ENCODE data around the gene KDELR1. TPM values are rescaled to one million over a fixed set of nuclear protein-coding genes. Genes with fewer than 3 reads are reported as not detected.

The KDELR1 gene
- total RNA-seq (2014; rRNA removed; shearing (Covaris generic)), result 137 and 145 TPM in 2 replicates

DNA sequence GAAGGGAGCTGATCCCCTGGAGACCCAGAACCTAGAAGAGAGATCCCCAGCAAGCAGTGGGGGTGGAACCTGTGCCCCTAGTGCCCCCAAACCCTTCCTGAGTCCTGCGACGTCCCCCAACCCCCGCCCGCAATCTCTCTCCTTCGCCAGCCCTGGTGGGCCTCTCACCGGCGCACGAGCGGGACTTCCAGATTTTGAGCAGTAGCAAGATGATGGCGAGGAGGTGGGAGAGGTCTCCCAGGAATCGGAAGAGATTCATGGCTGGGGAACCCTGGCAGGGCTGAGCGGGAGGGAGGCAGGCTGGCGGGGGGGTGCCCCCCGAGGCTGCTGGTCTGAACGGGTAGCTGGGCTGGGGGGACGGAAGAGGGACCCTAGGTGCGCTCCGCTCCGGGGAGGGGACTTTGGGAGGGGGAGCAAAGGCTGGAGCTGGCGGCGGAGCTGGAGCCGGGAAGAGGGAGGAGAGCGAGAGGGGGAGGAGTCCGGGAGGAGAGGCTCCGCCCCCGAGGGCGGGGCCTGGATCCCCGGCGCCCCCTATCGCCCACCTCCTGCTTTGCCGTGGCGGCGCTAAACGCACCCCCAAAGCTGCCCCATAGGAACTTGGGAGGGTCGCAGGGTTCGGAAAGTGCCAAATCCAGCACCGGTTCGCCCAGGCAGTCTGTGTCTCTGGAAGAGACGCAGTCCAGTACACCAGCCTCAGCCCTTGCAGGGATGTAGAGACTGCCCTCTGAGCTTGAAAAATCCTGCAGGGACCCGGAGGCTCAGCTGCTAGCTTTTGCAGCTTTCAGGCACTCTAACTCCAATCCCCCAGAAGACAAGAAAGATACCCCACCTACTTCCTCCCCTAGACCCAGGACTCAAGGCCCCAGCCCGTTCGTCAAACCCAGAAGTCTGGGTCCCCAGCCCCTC, at the start of gene KDELR1:
KDELR1 (minus strand) TSS at position 452 of the 906 bp plus-strand sequence; CDS start at position 259, 193 bp downstream.
- in situ Hi-C loops (cut with HindIII; ENCODE audit: low sequenced_read_pairs), result no loop called here
- peak; percentile 86 for DNase-seq (ENCODE audit: low spot score)

DNA sequence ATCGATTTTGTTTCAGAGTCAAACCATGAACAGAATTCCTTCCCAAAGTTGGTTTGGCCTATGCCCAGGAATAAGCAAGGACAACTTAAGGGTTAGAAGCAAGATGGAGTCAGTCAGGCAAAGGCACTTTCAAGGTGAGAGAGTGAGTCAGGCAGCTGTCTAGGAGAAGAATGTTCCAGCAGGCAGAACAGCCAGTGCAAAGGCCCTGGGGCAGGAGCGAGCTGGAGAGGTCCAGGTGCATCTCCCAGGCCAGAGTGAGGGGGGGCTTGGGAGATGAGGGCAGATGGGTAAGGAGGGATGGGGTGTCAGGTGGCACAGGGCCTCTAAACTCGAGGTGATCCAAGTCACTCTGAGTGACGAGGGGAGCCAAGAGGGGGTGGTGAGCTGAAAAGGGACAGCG, 45.2 kb upstream of the KDELR1 start:
- DNase-seq (ENCODE audit: low spot score), result no peak
- in situ Hi-C loops (cut with HindIII; ENCODE audit: low sequenced_read_pairs), result no loop called here

DNA sequence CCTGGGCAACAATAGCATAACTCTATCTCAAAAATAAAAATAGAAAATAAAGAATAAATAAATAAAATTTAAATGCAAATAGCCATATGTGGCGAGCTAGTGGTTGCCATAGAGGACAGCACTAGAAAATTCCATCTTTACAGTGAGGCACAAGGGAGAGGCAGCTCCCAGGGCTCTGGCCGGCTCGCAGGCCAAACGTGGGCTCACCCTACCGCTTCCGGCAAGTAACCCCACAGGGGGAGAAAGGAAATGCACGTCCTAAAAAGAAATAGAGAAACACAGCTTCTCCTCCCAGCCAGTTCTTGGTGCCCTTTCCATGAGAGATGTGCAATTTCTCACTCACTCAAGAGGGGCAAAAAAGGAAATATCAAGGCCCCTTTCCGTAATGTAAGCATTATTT, 42.0 kb upstream of the KDELR1 start:
- in situ Hi-C loops (cut with HindIII; ENCODE audit: low sequenced_read_pairs), result no loop called here
- DNase-seq (ENCODE audit: low spot score), result no peak

DNA sequence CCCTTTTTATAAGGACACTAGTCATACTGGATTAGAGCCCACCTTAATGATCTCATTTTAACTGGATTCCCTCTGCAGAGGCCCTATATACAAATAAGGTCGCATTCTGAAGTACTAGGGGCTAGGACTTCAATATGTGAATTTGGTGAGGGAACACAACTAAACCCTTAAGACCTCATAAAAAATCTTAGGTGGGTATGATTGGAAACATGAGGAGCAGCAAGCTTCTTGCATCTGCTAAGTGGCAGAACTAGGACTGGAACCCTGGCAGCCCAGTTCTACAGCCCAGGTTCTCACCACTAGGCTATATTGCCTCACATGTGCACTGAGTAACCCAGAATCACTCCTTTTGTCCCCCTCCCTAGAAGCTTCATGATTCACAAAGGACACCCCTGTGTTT, 37.3 kb upstream of the KDELR1 start:
- no peak for DNase-seq (ENCODE audit: low spot score)
- in situ Hi-C loops (cut with HindIII; ENCODE audit: low sequenced_read_pairs), result no loop called here

DNA sequence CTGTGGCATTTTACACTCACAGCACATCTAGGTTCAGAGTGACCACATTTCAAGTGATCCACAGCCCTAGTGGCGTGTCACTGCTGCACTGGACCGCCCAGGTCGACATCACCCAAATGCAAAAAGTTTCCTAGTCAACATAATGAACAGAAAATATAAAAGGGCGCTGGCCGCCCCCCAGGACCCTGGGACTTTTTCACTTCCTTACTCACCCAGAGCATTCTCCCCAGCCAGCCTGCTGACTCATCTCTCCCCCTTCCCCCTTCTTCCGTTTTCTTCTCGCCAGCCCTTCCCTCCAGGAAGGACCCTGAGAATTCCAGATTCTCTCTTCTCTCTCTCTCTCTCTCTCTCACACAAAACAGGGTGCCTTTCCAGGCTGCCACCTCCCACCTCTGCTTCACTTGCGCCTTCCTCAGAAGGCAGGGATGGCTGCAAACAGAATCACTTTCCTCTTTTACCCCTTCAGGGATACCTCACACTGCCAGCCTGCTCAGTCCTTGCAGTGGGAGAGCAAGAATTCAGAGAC, 33.4 kb upstream of the KDELR1 start:
- in situ Hi-C loops (cut with HindIII; ENCODE audit: low sequenced_read_pairs), result no loop called here
- no peak for DNase-seq (ENCODE audit: low spot score)

DNA sequence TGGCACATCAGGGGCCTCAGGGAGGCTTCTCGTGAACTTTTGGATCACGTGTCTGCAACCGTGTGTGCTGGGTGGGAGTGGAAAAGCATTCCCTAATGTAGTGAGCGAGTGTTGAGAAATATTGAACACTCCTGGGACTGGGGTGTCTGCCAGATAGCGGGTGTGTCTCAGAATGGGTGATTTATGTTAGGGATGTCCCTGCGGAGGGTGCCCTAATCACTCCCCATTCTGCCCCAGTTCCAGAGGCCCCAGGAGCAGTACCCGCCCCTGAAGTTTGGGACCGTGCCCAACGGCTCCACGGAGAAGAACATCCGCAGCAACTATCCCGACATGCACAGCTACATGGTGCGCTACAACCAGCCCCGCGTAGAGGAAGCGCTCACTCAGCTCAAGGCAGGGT, 30.2 kb upstream of the KDELR1 start:
- no peak for DNase-seq (ENCODE audit: low spot score)
- in situ Hi-C loops (cut with HindIII; ENCODE audit: low sequenced_read_pairs), result no loop called here

DNA sequence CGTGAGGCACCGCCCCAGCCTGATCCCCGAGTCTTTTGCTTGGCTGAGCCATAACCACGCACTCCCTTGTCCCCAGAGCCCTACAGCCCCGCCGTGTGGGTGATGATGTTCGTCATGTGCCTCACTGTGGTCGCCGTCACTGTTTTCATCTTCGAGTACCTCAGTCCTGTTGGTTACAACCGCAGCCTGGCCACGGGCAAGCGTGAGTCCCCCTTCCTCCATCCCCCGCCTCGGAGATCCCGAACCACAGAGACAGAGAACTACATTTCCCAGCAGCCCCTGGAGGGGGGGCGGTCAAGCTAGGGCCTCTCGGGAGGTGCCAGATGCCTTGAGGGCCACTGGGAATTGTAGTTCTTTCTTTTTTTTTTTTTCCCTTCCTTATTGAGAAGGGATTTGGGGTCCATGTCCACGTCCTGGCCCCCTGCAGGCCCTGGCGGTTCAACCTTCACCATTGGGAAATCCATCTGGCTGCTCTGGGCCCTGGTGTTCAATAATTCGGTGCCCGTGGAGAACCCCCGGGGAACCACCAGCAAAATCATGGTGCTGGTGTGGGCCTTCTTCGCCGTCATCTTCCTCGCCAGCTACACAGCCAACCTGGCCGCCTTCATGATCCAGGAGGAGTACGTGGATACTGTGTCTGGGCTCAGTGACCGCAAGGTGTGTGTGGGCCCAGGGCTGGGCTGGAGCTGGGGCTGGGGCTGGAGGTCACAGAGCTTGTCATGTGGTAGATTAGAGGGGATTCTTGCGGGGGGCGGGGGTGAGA, 28.0 kb upstream of the KDELR1 start:
- in situ Hi-C loops (cut with HindIII; ENCODE audit: low sequenced_read_pairs), result no loop called here

DNA sequence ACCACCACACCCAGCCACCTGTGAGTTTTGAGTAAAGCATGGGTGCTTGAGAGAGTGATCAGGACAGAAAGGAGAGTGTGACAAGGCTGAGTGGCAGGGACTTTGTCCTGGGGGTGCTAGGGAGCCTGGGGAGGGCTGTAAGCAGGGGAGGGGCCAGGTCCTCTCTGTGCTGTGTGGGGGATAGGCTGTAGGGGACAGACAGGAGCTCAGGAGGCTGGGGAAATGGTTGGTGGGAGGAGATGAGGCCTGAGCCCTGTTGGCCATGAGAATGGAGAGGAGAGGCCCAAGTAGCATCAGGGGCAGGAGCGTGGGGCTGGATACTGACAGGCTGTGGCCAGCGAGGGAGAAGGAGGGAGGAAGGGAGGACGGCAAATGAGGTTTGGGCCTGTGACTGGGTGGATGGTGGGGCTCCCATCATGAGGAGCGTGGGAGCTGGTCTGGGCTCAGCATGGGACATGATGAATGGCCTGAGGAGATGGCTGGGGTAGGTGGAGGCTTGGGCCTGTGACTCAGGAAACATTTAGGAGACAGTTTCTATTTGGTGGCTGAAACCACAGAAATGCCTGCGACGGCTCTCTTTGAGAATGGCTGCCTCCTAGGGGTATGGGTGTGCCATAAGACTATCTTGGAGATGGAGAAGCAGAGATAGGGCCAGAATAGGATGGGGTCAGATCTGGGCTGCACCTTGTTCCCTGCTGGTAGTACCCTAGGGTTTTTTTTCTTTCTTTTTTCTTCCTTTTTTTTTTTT, 27.1 kb upstream of the KDELR1 start:
- no peak for DNase-seq (ENCODE audit: low spot score)
- in situ Hi-C loops (cut with HindIII; ENCODE audit: low sequenced_read_pairs), result no loop called here

More for the DNA sequence above, 28.0 kb upstream of the KDELR1 start:
- DNase-seq (ENCODE audit: low spot score), result peak; percentile 65

DNA sequence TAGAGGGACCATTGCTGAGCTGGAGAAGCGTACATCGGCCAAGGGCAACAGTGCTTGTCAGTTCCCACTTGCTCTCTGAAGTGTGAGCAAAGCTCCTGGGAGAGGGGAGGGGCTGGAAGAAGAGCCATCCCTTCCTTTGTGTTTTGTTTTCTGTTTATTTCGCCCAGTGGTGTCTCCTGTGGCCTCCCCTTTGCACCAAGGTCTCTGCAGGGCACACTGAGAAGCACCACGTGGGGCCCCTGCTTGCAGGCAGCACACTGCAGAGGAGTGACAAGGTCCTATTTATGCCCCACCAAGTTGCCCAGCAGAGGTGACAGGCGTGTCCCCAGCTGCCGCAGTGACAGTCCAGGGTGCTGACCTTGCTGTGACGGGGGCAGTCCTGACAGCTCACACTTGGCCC, 26.1 kb upstream of the KDELR1 start:
- no peak for DNase-seq (ENCODE audit: low spot score)
- in situ Hi-C loops (cut with HindIII; ENCODE audit: low sequenced_read_pairs), result no loop called here

DNA sequence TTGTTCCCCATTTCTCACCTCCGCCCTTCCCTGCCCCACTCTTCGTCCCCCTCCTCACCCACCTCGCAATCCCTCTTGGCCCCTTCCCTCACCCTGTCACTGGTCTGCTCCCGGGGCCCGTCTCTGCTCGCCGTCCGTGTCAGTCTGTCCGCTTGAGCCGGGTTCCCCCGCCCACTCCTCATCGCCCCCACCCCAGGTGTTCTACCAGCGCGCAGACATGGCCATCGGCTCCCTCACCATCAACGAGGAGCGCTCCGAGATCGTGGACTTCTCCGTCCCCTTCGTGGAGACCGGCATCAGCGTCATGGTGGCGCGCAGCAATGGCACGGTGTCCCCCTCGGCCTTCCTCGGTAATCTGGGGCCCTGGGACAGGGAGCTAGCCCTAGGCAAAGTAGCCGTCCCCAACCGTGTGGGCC, 24.5 kb upstream of the KDELR1 start:
- in situ Hi-C loops (cut with HindIII; ENCODE audit: low sequenced_read_pairs), result no loop called here
- no peak for DNase-seq (ENCODE audit: low spot score)

DNA sequence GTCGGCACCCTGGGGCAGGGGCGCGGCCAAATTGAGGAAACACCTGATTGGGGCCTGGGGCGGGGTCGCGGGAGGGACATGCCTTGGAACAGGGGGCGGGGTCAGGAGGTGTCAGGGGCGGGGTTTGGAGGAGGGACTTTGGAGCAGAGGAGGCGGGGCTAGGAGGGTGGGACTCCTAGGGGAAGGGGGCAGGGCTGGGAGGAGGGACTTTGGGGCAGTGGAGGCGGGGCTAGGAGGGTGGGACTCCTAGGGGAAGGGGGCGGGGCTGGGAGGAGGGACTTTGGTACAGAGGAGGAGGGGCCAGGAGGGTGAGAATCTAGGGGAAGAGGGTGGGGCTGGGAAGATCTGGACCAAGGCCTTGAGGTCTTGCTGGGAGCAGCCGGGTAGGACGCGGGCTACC, 24.0 kb upstream of the KDELR1 start:
- DNase-seq (ENCODE audit: low spot score), result peak; percentile 23
- in situ Hi-C loops (cut with HindIII; ENCODE audit: low sequenced_read_pairs), result no loop called here

DNA sequence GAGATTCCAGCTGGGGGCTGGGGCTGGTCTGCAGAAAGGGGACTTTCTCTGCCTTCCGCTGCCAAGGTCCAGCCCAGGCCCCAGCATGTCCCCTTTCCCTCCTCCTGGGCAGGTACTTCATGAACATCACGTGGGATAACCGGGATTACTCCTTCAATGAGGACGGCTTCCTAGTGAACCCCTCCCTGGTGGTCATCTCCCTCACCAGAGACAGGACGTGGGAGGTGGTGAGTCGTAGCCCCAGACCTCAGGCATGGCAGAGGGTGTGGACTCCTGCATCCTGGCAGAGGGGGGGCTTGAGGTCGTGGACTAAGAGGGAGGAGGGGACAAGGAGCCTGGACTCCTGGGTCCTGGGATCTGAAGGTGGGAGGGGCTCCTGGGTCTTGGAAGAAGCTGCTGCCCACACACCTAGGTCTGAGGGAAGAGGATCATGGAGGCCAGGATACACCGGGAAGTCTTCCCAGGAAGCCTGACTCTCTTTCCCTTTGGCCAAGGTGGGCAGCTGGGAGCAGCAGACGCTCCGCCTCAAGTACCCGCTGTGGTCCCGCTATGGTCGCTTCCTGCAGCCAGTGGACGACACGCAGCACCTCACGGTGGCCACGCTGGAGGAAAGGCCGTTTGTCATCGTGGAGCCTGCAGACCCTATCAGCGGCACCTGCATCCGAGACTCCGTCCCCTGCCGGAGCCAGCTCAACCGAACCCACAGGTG, 22.7 kb upstream of the KDELR1 start:
- in situ Hi-C loops (cut with HindIII; ENCODE audit: low sequenced_read_pairs), result no loop called here
- no peak for DNase-seq (ENCODE audit: low spot score)

DNA sequence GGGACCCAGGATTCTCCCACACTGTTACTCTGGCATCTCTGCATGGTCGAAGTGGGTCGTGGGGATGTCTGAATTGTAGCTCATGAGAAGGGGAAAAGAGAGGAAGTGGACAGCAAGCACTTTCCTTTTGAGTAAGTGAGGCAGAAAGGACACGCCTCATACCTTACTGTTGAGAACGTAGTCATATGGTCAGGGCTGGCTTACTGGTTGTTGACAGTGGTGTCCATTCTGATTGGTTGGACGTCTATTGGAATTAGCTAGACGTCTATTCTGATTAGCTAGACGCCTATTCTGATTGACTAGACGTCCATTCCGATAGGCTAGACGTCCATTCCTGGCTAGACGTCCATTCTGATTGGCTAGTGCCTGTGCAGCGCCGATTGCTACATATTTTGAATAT, 14.5 kb upstream of the KDELR1 start:
- no peak for DNase-seq (ENCODE audit: low spot score)
- in situ Hi-C loops (cut with HindIII; ENCODE audit: low sequenced_read_pairs), result no loop called here

DNA sequence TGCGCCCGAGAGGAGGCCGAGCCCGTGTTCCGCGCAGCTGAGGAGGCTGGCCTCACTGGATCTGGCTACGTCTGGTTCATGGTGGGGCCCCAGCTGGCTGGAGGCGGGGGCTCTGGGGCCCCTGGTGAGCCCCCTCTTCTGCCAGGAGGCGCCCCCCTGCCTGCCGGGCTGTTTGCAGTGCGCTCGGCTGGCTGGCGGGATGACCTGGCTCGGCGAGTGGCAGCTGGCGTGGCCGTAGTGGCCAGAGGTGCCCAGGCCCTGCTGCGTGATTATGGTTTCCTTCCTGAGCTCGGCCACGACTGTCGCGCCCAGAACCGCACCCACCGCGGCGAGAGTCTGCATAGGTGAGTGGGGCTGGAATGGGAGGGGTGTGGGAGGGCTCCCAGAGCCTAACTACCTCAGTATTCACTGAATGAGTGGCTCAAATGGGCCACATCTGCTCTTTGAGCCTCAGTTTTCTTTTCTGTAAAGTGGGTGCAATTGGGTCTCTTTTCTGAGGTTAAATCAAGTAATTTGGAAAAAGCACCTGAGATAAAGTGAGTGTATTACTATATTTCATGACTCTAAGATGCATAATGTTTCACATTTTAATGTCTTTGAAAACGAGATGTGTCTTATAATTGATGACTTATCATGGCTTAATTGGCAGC, 13.8 kb upstream of the KDELR1 start:
- in situ Hi-C loops (cut with HindIII; ENCODE audit: low sequenced_read_pairs), result no loop called here
- DNase-seq (ENCODE audit: low spot score), result no peak

DNA sequence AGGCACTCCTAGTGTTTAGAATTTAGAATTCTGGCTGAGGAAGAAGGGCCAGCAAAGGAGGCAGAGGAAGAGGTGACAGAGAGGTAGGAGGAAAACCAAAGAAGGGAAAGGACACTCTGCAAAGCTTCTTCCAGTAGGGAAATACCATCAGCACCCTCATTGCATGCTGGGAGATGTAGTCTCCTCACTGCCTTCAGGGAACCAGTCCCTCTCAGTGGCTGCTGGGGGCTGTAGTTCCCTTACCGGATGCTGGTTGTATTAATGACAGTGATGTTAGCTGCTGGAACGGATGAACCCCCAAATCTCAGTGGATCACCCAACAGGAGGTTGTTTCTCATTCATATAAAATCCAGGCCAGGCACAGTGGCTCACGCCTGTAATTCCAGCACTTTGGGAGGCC, 12.3 kb upstream of the KDELR1 start:
- in situ Hi-C loops (cut with HindIII; ENCODE audit: low sequenced_read_pairs), result no loop called here
- peak; percentile 70 for DNase-seq (ENCODE audit: low spot score)

DNA sequence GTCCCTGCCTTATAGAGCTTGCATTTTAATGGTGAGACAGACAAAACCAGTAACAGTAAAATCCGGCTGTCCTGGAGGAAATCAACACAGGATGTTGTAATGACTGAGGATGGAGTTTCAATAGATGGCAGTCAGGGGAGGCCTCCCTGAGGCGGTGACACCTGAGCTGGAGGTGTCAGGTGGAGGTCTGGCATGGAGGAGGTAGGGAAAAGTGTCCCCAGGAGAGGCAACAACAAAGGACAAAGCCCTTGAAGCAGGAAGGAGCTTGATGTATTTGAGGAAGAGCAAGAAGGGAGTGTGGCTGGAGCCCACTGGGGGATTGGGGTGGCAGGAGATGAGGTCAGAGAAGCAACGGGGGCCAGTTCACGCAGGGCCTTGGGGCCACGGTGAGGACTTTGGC, 9.9 kb upstream of the KDELR1 start:
- DNase-seq (ENCODE audit: low spot score), result no peak
- in situ Hi-C loops (cut with HindIII; ENCODE audit: low sequenced_read_pairs), result no loop called here

DNA sequence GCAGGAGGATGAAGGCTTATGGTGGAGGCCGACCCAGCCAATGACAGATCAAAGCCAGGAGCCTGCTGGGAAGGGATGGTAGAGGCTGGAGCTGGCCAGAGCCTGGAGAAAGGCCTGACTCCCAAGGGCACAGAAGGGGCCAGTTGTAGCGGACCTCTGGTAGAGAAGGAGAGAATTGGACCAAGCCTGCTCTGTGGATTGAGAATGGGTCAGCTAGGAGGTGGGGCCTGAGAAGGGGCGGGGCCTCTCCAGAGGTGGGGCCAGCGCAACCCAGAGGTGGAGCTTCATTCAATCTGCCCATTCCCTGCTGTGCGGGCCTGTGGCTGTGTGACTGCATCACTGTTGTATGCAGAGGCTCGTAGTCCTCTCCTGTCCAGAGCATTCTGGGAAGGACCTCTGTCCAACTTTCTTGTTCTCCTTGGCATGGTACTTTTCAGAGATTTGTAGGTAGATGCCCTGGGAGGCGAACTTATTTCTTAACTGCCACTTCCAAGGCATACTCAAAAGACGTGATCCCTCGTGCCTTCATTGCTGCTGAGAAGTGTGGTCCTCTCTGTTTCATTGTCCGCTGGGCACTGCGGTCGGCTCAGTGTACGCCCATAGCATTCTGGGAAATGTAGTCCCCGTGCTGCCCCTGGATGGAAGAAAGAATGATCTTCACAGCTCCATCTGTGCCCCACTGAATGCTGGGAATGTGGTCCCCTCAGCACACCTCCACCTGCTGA, 8.8 kb upstream of the KDELR1 start:
- in situ Hi-C loops (cut with HindIII; ENCODE audit: low sequenced_read_pairs), result no loop called here
- peak; percentile 35 for DNase-seq (ENCODE audit: low spot score)

All from G401 (cell line).